NCI-H1930 (cell line): ENCODE data around the gene BDKRB1.

Source experiments
- DNase-seq, 2 experiments: peaks; one replicate each; lab custom pipeline; 2025; lab: John Stamatoyannopoulos, UW

Gene BDKRB1

GRCh38 chr14:96261772-96262655 lies 6.0 kb downstream of the BDKRB1 start:
- no peak for DNase-seq

- DNase-seq, result no peak
Observed at GRCh38 chr14:96263347-96264199, 7.6 kb downstream of the BDKRB1 start.

- no peak for DNase-seq
Observed at GRCh38 chr14:96264200-96264553, 8.2 kb downstream of the BDKRB1 start.

- DNase-seq, result no peak
Observed at GRCh38 chr14:96264853-96265252, 8.8 kb downstream of the BDKRB1 start.

GRCh38 chr14:96265383-96266095 lies 9.5 kb downstream of the BDKRB1 start:
- DNase-seq, result no peak

GRCh38 chr14:96267336-96267735 lies 11.3 kb downstream of the BDKRB1 start:
- DNase-seq, result no peak

- DNase-seq, result no peak
Observed at GRCh38 chr14:96267916-96268315, 11.9 kb downstream of the BDKRB1 start.

- DNase-seq, result no peak
Observed at GRCh38 chr14:96268431-96269358, 12.7 kb downstream of the BDKRB1 start.

- no peak for DNase-seq
Observed at GRCh38 chr14:96269359-96269710, 13.3 kb downstream of the BDKRB1 start.

- no peak for DNase-seq
Observed at GRCh38 chr14:96270565-96271420, 14.8 kb downstream of the BDKRB1 start.

GRCh38 chr14:96271421-96271762 lies 15.4 kb downstream of the BDKRB1 start:
- DNase-seq, result no peak

GRCh38 chr14:96272777-96273473 lies 16.9 kb downstream of the BDKRB1 start:
- no peak for DNase-seq

GRCh38 chr14:96273629-96274028 lies 17.6 kb downstream of the BDKRB1 start:
- DNase-seq, result no peak

GRCh38 chr14:96274122-96274521 lies 18.1 kb downstream of the BDKRB1 start:
- DNase-seq, result no peak

GRCh38 chr14:96274543-96274942 lies 18.5 kb downstream of the BDKRB1 start:
- DNase-seq, result no peak

- DNase-seq, result peak in 1 of 2 experiments; percentile 58
Observed at GRCh38 chr14:96275177-96276112, 19.4 kb downstream of the BDKRB1 start.

- DNase-seq, result no peak
Observed at GRCh38 chr14:96277890-96278289, 21.9 kb downstream of the BDKRB1 start.

- no peak for DNase-seq
Observed at GRCh38 chr14:96279564-96279963, 23.6 kb downstream of the BDKRB1 start.

GRCh38 chr14:96280104-96280503 lies 24.1 kb downstream of the BDKRB1 start:
- DNase-seq, result no peak
